Stimulated activated naive CD8-positive, alpha-beta T cell treated with anti-CD3 and anti-CD28 coated beads, Interleukin-15, Interleukin-2, amounts not matched to agents 100 U/mL and 50 U/mL, for 24 hours (primary cell): ENCODE results near the gene UGT2B10.

Experiments used
- ATAC-seq: fragments of 150-1000 bp; cut with Tn5 transposase; one replicate; pipeline ENCODE4 v1.10.0; 2021
- DNase-seq: peaks from one replicate; pipeline ENCODE4 v3.0.0; 2021

The UGT2B10 gene

DNA sequence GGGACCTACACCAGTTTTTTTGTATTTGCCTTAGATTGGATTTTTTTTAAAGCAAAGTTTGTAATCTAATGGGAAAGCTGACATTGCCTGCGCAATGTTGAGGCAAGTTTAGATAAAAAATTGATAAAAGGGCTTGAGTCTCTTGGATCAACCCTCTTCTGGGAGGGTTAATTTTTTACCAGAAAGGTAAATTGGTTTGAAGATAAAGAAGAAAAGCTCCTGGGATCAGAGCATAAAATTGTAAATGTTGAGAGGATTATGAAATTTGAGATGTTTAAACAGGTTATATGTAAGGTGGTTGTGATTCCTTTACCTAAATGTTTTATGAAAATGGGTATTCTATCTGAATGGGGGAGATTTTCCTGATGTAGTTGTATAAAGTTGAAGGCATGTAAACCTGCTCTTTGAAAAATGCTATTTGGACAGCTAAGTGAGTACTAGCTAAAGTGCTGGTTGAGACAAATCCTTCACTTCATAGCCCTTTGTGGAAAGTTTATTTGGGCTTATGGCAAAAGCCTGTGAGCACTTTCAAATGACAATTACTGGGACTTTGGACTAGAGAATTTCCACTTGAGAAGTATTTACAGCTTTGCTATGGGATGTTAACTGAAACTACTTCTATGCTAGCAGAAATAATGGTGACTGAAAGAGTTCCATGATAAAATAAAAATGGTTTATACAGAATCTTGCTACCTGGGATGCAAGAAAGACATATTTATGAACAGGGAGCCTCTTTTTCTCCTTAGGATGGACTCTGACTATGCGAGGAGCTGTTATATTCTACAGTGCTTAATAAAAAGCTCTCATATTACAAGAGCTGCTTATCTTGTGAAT, 56.2 kb downstream of the UGT2B10 start:
- DNase-seq (no peak), ATAC-seq (no peak)

DNA sequence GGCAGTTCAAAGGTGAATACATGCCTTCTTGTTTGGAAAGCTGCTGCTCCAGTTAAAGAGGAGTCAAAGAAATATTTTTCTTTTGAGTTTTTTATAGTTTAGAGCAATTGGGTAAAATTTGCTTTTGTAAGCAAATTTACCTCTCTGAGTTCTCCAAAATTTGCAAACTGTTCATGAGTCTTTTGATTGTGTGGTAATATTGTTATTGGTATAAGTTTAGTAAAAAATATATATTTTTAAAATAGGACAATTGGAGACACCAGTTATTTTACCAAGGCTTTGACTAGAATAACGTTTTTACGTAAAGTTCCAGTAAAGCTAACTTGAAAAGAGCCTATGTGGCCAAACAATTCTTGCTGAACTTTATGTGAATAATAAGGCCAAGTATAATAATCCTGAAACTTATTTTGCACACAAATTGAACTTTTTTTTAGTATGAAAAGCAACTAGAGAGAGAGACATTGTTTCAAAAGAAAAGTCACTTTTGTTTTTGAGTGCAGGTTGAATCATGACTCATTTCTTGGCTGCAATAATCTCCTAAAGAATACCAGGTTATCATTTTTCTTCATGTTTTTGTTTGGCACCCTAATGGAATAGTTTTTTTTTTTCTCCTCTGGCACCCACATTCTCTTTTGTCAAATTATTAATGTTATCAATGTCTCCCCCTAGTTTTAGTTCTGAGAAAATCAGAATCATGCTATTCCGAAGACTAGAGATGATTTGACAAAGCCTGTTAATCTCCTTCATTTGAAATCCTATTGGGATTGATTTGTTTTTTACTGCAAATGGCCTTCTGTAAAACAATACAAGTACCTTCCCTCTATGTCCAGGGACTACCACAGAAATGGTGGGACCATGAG, 57.1 kb downstream of the UGT2B10 start:
- no peak for ATAC-seq
- DNase-seq: no peak

DNA sequence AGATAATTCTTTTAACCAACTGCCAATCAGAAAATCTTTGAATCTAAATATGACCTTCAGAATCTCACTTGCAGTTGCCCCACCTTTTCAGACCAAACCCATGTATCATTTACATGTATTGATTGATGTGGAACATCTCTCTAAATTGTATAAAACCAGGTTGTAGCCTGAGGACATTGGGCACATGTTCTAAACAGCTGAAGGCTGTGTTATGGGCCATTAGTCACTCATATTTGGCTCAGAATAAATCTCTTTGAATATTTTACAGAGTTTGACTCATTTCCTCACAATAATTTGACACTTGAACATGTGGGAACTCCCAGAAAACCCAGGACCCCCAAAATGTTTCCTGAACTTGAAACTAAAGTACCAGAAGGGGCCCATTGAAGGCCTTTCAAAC, 58.7 kb downstream of the UGT2B10 start:
- DNase-seq (no peak), ATAC-seq (no peak)

DNA sequence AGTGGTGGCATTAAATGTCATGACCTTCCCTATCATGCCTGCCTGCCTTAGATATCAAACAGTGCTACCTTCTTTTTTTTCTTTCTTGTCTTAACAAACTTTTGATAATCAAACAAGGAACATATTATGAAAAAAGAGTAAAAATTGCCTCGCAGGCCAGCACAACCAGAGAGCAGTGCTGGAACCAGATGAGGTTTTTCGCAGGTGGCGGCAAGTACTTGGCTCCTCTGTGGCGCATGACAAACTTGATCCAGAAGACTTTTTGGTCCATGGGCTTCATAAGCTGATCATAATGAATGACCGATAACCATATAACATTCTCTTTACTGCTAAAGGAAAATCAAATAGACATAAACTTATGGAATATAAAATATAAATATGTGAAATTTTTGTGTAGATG, 61.8 kb downstream of the UGT2B10 start:
- no peak for DNase-seq
- no peak for ATAC-seq

DNA sequence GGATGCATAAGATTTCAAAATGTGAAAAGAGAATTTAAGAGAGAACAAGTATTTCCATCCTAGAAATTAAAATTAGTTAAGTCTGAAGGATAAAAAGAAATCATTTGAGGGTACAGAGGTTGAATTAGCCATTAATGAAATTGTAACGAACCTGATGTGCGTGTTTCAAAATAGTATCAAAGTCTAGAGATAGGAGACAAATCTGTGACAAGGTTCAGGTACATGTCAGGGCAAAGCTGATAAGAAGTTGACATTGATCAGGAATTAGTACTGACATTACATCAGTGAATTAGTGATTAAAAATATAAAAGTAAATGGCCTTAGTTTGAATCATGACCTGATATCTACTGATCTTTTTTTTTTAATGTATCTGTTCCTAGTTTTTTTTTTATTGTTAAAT, 62.3 kb downstream of the UGT2B10 start:
- ATAC-seq (no peak), DNase-seq (no peak)
